Activated CD8-positive, alpha-beta T cell treated with anti-CD3 and anti-CD28 coated beads for 36 hours (primary cell): ENCODE results near the gene ACTG1. TPM values are rescaled to one million over a fixed set of nuclear protein-coding genes. Genes with fewer than 3 reads are reported as not detected.

ENCODE experiments used
- ATAC-seq: fragments of 200-7000 bp; cut with Tn5 transposase; one replicate; pipeline ENCODE4 v1.10.0; 2021; ENCODE audit warnings: mild to moderate bottlenecking, moderate library complexity
- CTCF ChIA-PET: fragments of 350-600 bp; sonication (Branson Sonifier 250); formaldehyde crosslinking; loops from one replicate; lab custom pipeline; 2021; ENCODE audit warnings: antibody characterized with exemption; lab: Charles Lee
- POLR2A ChIA-PET: fragments of 350-600 bp; sonication (Branson Sonifier 250); formaldehyde crosslinking; loops from one replicate; lab custom pipeline; 2021; ENCODE audit warnings: antibody characterized with exemption; lab: Charles Lee
- DNase-seq: peaks from one replicate; pipeline ENCODE4 v3.0.0-alpha.2; 2020
- H3K27ac Mint-ChIP-seq: one replicate; pipeline ENCODE4 v1.8.0; 2021; ENCODE audit warnings: mild to moderate bottlenecking, mixed read lengths
- H3K27me3 Mint-ChIP-seq: one replicate; pipeline ENCODE4 v1.8.0; 2021; ENCODE audit warnings: mixed read lengths
- H3K36me3 Mint-ChIP-seq: one replicate; pipeline ENCODE4 v1.8.0; 2021; ENCODE audit warnings: low read depth, mixed read lengths
- H3K4me1 Mint-ChIP-seq: one replicate; pipeline ENCODE4 v1.8.0; 2021; ENCODE audit warnings: low read depth, mixed read lengths
- H3K4me3 Mint-ChIP-seq: one replicate; pipeline ENCODE4 v1.8.0; 2021; ENCODE audit warnings: mild to moderate bottlenecking, moderate library complexity, mixed read lengths
- H3K9me3 Mint-ChIP-seq: one replicate; pipeline ENCODE4 v1.8.0; 2021; ENCODE audit warnings: mixed read lengths
- CTCF ChIP-seq: fragments of 200-600 bp; IDR thresholded peaks from one replicate; pipeline ENCODE4 v1.8.0; 2022; ENCODE audit warnings: antibody characterized with exemption, mild to moderate bottlenecking
- intact Hi-C: fragments of 100-400 bp; cut with micrococcal nuclease; formaldehyde crosslinking; loops from one replicate; pipeline ENCODE4 v1.10.0; 2022
- total RNA-seq, 2 experiments: library from RNA; stranded (reverse); gene quantifications; one replicate each; pipeline ENCODE4 v1.2.3, GENCODE V29; 2021

The ACTG1 gene
- total RNA-seq, 2 experiments from 2014 or later, result 4,606 to 4,756 TPM

GRCh38 chr17:81500047-81500446 lies 12.6 kb downstream of the ACTG1 start:
- TF ChIP-seq CTCF, result no peak

GRCh38 chr17:81499601-81499970 lies 13.0 kb downstream of the ACTG1 start:
- no peaks in the 10 kb centered on the region for H3K9me3 Mint-ChIP-seq
- CTCF ChIA-PET, result interaction anchor here (1.2 to 3.7 kb wide), 2 partner anchors 15 to 101 kb away, joined by 3 to 15 read pairs; no protein-coding TSS in a partner anchor
- POLR2A ChIA-PET, result interaction anchor here (2.2 to 4.6 kb wide), 3 partner anchors 9 to 13 kb away, joined by 6 to 23 read pairs (median 18); partner anchors contain the start of gene ACTG1
- H3K27me3 Mint-ChIP-seq, result peaks cover 1% of the 10 kb centered on the region
- no peak for TF ChIP-seq CTCF
- no peaks in the 10 kb centered on the region for H3K36me3 Mint-ChIP-seq
- ATAC-seq (no peak), DNase-seq (no peak)
- H3K27ac Mint-ChIP-seq, result no peak overlapping the region
- no peak overlapping the region for H3K4me3 Mint-ChIP-seq
- intact Hi-C loops, result no loop called here
- no peaks in the 10 kb centered on the region for H3K4me1 Mint-ChIP-seq

More at GRCh38 chr17:81500047-81500446, 12.6 kb downstream of the ACTG1 start:
- H3K9me3 Mint-ChIP-seq, result no peaks in the 10 kb centered on the region
- DNase-seq, result no peak
- ChIA-PET POLR2A (interaction anchor here (2.2 to 4.6 kb wide), 3 partner anchors 9 to 12 kb away, joined by 6 to 23 read pairs (median 18); partner anchors contain the start of gene ACTG1), CTCF (interaction anchor here (1.2 to 3.7 kb wide), 2 partner anchors 16 to 101 kb away, joined by 3 to 15 read pairs; no protein-coding TSS in a partner anchor)
- no peaks in the 10 kb centered on the region for H3K27me3 Mint-ChIP-seq
- no peaks in the 10 kb centered on the region for H3K4me1 Mint-ChIP-seq
- no peaks in the 10 kb centered on the region for H3K36me3 Mint-ChIP-seq
- H3K4me3 Mint-ChIP-seq, result no peak overlapping the region
- intact Hi-C loops, result no loop called here
- no peak for ATAC-seq
- no peak overlapping the region for H3K27ac Mint-ChIP-seq

- Mint-ChIP-seq H3K27ac (no peak overlapping the region), H3K4me1 (no peaks in the 10 kb centered on the region), H3K27me3 (peaks cover 2% of the 10 kb centered on the region), H3K9me3 (no peaks in the 10 kb centered on the region), H3K4me3 (no peak overlapping the region), H3K36me3 (no peaks in the 10 kb centered on the region)
- DNase-seq (no peak), ATAC-seq (no peak)
- intact Hi-C loops, result no loop called here
- POLR2A ChIA-PET, result interaction anchor here (2.2 to 4.6 kb wide), 3 partner anchors 10 to 13 kb away, joined by 6 to 23 read pairs (median 18); partner anchors contain the start of gene ACTG1
- CTCF ChIA-PET, result interaction anchor here (0.9 to 3.7 kb wide), 3 partner anchors 10 to 102 kb away, joined by 3 to 15 read pairs (median 4); no protein-coding TSS in a partner anchor
- no peak for TF ChIP-seq CTCF
Observed at GRCh38 chr17:81498953-81499600, 13.5 kb downstream of the ACTG1 start.

GRCh38 chr17:81494626-81495377 lies 17.8 kb downstream of the ACTG1 start:
- TF ChIP-seq CTCF, result no peak
- peak; percentile 69 for ATAC-seq
- Mint-ChIP-seq H3K36me3 (no peaks in the 10 kb centered on the region), H3K27ac (no peak overlapping the region), H3K27me3 (peaks cover 2% of the 10 kb centered on the region), H3K4me1 (peaks cover 3% of the 10 kb centered on the region), H3K9me3 (no peaks in the 10 kb centered on the region), H3K4me3 (no peak overlapping the region)
- intact Hi-C loops, result no loop called here
- ChIA-PET POLR2A (interaction anchor here (0.6 to 4.2 kb wide), 2 partner anchors 13 to 226 kb away, joined by 3 to 20 read pairs; no protein-coding TSS in a partner anchor), CTCF (interaction anchor here (1.0 kb wide), 1 partner anchor 10 kb away, joined by 4 read pairs; no protein-coding TSS in a partner anchor)
- DNase-seq, result no peak
